Breast epithelium (tissue), 4 donors: ENCODE data around the gene SLC28A3. TPM values are rescaled to one million over a fixed set of nuclear protein-coding genes. Genes with fewer than 3 reads are reported as not detected.

ENCODE experiments used
- DNase-seq, 2 donors: peaks; one replicate each; pipeline ENCODE4 v3.0.0-alpha.2; 2019; ENCODE audit warnings: low spot score in 2 of 2
- H3K27ac ChIP-seq, 2 donors: fragments of 200-600 bp; sonication (generic) in 1 of 2; one replicate each; pipeline ENCODE4 v1.5.1; 2016 to 2019; ENCODE audit warnings: mild to moderate bottlenecking in 1 of 2
- H3K27me3 ChIP-seq, 2 donors: fragments of 200-600 bp; sonication (generic) in 1 of 2; one replicate each; pipeline versions ENCODE4 v1.5.1 to v1.6.0; 2017 to 2019; ENCODE audit warnings: control low read depth in 1 of 2, mild to moderate bottlenecking in 1 of 2
- H3K36me3 ChIP-seq: fragments of 200-600 bp; one replicate; pipeline ENCODE4 v1.5.1; 2019
- H3K4me1 ChIP-seq, 2 donors: fragments of 200-600 bp; sonication (generic); one replicate each; pipeline ENCODE4 v1.5.1; 2016 to 2019; ENCODE audit warnings: control low read depth in 1 of 2
- H3K4me3 ChIP-seq, 3 donors: fragments of 200-600 bp; sonication (generic); 1 replicate in 2 of 3; 2 replicates in 1 of 3; pipeline ENCODE4 v1.5.1; 2016 to 2019; ENCODE audit warnings: mild to moderate bottlenecking in 3 of 3, moderate library complexity in 2 of 3
- H3K9me3 ChIP-seq, 2 donors: fragments of 200-600 bp; sonication (generic) in 1 of 2; one replicate each; pipeline ENCODE4 v1.5.1; 2016 to 2019; ENCODE audit warnings: control low read depth in 1 of 2
- POLR2A ChIP-seq: fragments of 450-650 bp; IDR thresholded peaks from one replicate; pipeline ENCODE4 v1.6.1; 2016; ENCODE audit warnings: antibody characterized with exemption, mild to moderate bottlenecking, moderate library complexity
- POLR2AphosphoS5 ChIP-seq, 3 donors: sonication (generic); formaldehyde crosslinking; IDR thresholded peaks; one replicate each; pipeline ENCODE4 v1.6.1; 2017; ENCODE audit warnings: antibody characterized with exemption in 3 of 3
- intact Hi-C: fragments of 100-400 bp; cut with DNase I; formaldehyde crosslinking; loops from one replicate; pipeline ENCODE4 v1.15.1; 2023; ENCODE audit warnings: low total_unique reads
- total RNA-seq, 3 donors: library from RNA; depleted of rRNA; stranded (reverse); fragments of >200 nt; gene quantifications; one replicate each; pipeline ENCODE4 v1.1.0, GENCODE V29; 2016
- TF ChIP-seq, protein P1 (sequence below), 3 donors: fragments of 450-650 bp; IDR thresholded peaks; one replicate each; pipeline ENCODE4 v1.5.1; 2016 to 2017; ENCODE audit warnings: antibody characterized with exemption in 3 of 3, mild to moderate bottlenecking in 3 of 3, moderate library complexity in 3 of 3

Gene SLC28A3
- total RNA-seq, 3 donors from 2014 or later, result 0.16 to 52.7 (median 10.5) TPM

- no peak for TF ChIP-seq POLR2AphosphoS5 (IDR thresholded peaks at IDR 0.05)
- TF ChIP-seq, protein P1, sequence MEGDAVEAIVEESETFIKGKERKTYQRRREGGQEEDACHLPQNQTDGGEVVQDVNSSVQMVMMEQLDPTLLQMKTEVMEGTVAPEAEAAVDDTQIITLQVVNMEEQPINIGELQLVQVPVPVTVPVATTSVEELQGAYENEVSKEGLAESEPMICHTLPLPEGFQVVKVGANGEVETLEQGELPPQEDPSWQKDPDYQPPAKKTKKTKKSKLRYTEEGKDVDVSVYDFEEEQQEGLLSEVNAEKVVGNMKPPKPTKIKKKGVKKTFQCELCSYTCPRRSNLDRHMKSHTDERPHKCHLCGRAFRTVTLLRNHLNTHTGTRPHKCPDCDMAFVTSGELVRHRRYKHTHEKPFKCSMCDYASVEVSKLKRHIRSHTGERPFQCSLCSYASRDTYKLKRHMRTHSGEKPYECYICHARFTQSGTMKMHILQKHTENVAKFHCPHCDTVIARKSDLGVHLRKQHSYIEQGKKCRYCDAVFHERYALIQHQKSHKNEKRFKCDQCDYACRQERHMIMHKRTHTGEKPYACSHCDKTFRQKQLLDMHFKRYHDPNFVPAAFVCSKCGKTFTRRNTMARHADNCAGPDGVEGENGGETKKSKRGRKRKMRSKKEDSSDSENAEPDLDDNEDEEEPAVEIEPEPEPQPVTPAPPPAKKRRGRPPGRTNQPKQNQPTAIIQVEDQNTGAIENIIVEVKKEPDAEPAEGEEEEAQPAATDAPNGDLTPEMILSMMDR (IDR thresholded peaks at IDR 0.05), result no peak
- TF ChIP-seq POLR2A, result no peak
- no peak overlapping the region for H3K27ac ChIP-seq
- H3K36me3 ChIP-seq, result no peaks in the 10 kb centered on the region
- no peaks in the 10 kb centered on the region for H3K4me1 ChIP-seq
- no peak overlapping the region for H3K4me3 ChIP-seq
- H3K9me3 ChIP-seq, result no peaks in the 10 kb centered on the region
- no peak for DNase-seq
- no peaks in the 10 kb centered on the region for H3K27me3 ChIP-seq
- intact Hi-C loops, result no loop called here
Observed at GRCh38 chr9:84229191-84229590, 111.4 kb downstream of the SLC28A3 start.

DNA sequence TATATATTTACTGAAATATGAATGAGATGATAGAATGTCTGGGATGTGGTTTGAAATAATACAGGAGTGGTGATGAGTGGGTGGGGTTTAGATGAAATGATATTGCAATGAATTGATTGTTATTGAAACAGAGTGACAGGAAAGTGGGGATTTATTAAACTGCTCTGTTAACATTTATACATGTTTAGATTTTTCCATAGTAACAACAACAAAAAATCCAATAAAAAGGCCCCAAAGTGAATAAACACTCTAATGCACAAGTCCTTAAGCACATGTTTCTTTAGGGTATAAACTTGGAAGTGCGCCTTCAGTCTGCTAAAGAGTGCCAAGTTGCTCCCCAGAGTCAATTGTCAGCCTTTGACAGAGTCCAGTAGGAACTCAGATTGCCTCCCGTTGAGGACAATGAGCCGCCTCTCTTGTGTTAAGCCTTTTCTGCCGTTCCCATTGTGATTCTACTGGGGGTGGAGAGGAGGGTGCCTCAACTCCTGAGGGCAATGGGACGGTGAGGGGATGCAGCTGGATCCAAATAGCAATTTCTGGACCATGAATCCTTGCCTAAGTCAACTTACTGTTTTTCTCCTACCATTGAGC is 112.3 kb downstream of the SLC28A3 start:
- no peak for DNase-seq

GRCh38 chr9:84226126-84226525 is 114.4 kb downstream of the SLC28A3 start:
- no peaks in the 10 kb centered on the region for H3K36me3 ChIP-seq
- H3K27me3 ChIP-seq, result no peaks in the 10 kb centered on the region
- DNase-seq, result no peak
- no peaks in the 10 kb centered on the region for H3K4me1 ChIP-seq
- TF ChIP-seq POLR2AphosphoS5 (IDR thresholded peaks at IDR 0.05) (no peak), POLR2A (no peak)
- TF ChIP-seq, protein P1 (IDR thresholded peaks at IDR 0.05), result no peak
- no peak overlapping the region for H3K4me3 ChIP-seq
- H3K27ac ChIP-seq, result no peak overlapping the region
- peaks cover 6 to 9% of the 10 kb centered on the region in 2 donors for H3K9me3 ChIP-seq
- intact Hi-C loops, result no loop called here

More for the DNA sequence above, 112.3 kb downstream of the SLC28A3 start:
- Histone ChIP-seq H3K4me3 (no peak overlapping the region), H3K27me3 (no peaks in the 10 kb centered on the region), H3K9me3 (no peaks in the 10 kb centered on the region), H3K4me1 (no peaks in the 10 kb centered on the region), H3K27ac (no peak overlapping the region), H3K36me3 (no peaks in the 10 kb centered on the region)
- TF ChIP-seq POLR2A (no peak), POLR2AphosphoS5 (IDR thresholded peaks at IDR 0.05) (no peak)
- TF ChIP-seq, protein P1 (IDR thresholded peaks at IDR 0.05), result no peak
- intact Hi-C loops, result no loop called here
